HepG2 (cell line): Measurements from ENCODE around the gene ZNF491. TPM values are rescaled to one million over a fixed set of nuclear protein-coding genes. Genes with fewer than 3 reads are reported as not detected.

Experiments
- ASH2L ChIP-seq: fragments of 300-600, 200-600 bp; sonication (generic); IDR thresholded peaks from 2 replicates; pipeline ENCODE4 v1.7.0; 2017; ENCODE audit warnings: low read depth, mild to moderate bottlenecking, moderate library complexity, mixed read lengths, low read length; ENCODE audit not compliant: insufficient read length
- ATF1 ChIP-seq: IDR thresholded peaks from 2 replicates; pipeline ENCODE4 v1.6.1; 2016; ENCODE audit warnings: mild to moderate bottlenecking, control low read depth
- BORCS8-MEF2B ChIP-seq: sonication (generic); formaldehyde crosslinking; IDR thresholded peaks from 2 replicates; pipeline ENCODE4 v1.8.0; 2022; ENCODE audit warnings: mild to moderate bottlenecking, missing genetic modification reagents
- EED ChIP-seq: sonication (generic); formaldehyde crosslinking; IDR thresholded peaks from 2 replicates; pipeline ENCODE4 v1.5.0; 2020; ENCODE audit warnings: mild to moderate bottlenecking, missing genetic modification reagents
- HES4 ChIP-seq: sonication (generic); formaldehyde crosslinking; IDR thresholded peaks from 2 replicates; pipeline ENCODE4 v1.9.0; 2021; ENCODE audit warnings: mild to moderate bottlenecking, missing genetic modification reagents, borderline replicate concordance
- KDM1A ChIP-seq: IDR thresholded peaks from 2 replicates; pipeline ENCODE4 v1.6.1; 2016; ENCODE audit warnings: missing compliant biosample characterization
- MIER2 ChIP-seq: IDR thresholded peaks from 2 replicates; pipeline ENCODE4 v1.6.1; 2016; ENCODE audit warnings: missing biosample characterization, missing genetic modification reagents
- NCOA1 ChIP-seq: sonication (generic); formaldehyde crosslinking; IDR thresholded peaks from 2 replicates; pipeline ENCODE4 v1.9.0; 2021; ENCODE audit warnings: missing genetic modification reagents
- NFATC3 ChIP-seq: sonication (generic); formaldehyde crosslinking; IDR thresholded peaks from 2 replicates; pipeline ENCODE4 v1.5.1; 2020; ENCODE audit warnings: mild to moderate bottlenecking, missing genetic modification reagents
- NR2F2 ChIP-seq: IDR thresholded peaks from 2 replicates; pipeline ENCODE4 v1.6.1; 2012; ENCODE audit warnings: low read depth, inconsistent platforms, borderline replicate concordance
- NR2F6 ChIP-seq, 2 experiments: IDR thresholded peaks; 2 replicates each; pipeline ENCODE4 v1.6.1; 2016; ENCODE audit warnings: antibody characterized with exemption in 1 of 2, mild to moderate bottlenecking in 1 of 2
- PCBP1 ChIP-seq: fragments of 200-400 bp; formaldehyde crosslinking; IDR thresholded peaks from 2 replicates; pipeline ENCODE4 v1.6.1; 2017; ENCODE audit warnings: mild to moderate bottlenecking, low read depth, low read length, borderline replicate concordance
- TP53 ChIP-seq: sonication (generic); formaldehyde crosslinking; conservative IDR thresholded peaks from 2 replicates; pipeline ENCODE4 v1.4.0; 2020; ENCODE audit warnings: missing genetic modification reagents
- ZFP82 ChIP-seq: sonication (generic); formaldehyde crosslinking; IDR thresholded peaks from 2 replicates; pipeline ENCODE4 v1.5.1; 2020; ENCODE audit warnings: mild to moderate bottlenecking, missing genetic modification reagents, borderline replicate concordance
- ZNF317 ChIP-seq: sonication (generic); formaldehyde crosslinking; IDR thresholded peaks from 2 replicates; pipeline ENCODE4 v1.5.0; 2020; ENCODE audit warnings: mild to moderate bottlenecking, missing genetic modification reagents
- ZNF547 ChIP-seq: sonication (generic); formaldehyde crosslinking; IDR thresholded peaks from 2 replicates; pipeline ENCODE4 v1.5.1; 2020; ENCODE audit warnings: mild to moderate bottlenecking, missing genetic modification reagents
- ZNF614 ChIP-seq: IDR thresholded peaks from 2 replicates; pipeline ENCODE4 v1.6.1; 2018; ENCODE audit warnings: missing biosample characterization, missing genetic modification reagents, inconsistent platforms, borderline replicate concordance
- ZNF720 ChIP-seq: sonication (generic); formaldehyde crosslinking; IDR thresholded peaks from 2 replicates; pipeline ENCODE4 v1.4.0; 2020; ENCODE audit warnings: missing genetic modification reagents
- ZNF781 ChIP-seq: sonication (generic); formaldehyde crosslinking; IDR thresholded peaks from 2 replicates; pipeline ENCODE4 v1.5.1; 2020; ENCODE audit warnings: borderline replicate concordance, mild to moderate bottlenecking, missing genetic modification reagents; ENCODE audit errors: not compliant biosample characterization
- ZNF878 ChIP-seq: sonication (generic); formaldehyde crosslinking; IDR thresholded peaks from 2 replicates; pipeline ENCODE4 v1.8.1; 2023; ENCODE audit warnings: mild to moderate bottlenecking, missing genetic modification reagents, moderate library complexity
- ZNF879 ChIP-seq: sonication (generic); formaldehyde crosslinking; IDR thresholded peaks from 2 replicates; pipeline ENCODE4 v1.8.1; 2023; ENCODE audit warnings: missing genetic modification reagents
- polyA plus RNA-seq, 8 experiments: library from polyadenylated mRNA; depleted of rRNA in 3 of 8; stranded (reverse) in 7 of 8; unstranded in 1 of 8; fragments of >200 nt; fragmentation: Illumina TruSeq in 4 of 8; extraction: Trizol in 4 of 8; gene quantifications; 2 replicates each; pipeline versions ENCODE4 v1.2.1 to v1.2.3, GENCODE V29; 2011 to 2016; ENCODE audit warnings: low read depth in 4 of 8, missing spikeins in 1 of 8, mixed read lengths in 1 of 8; ENCODE audit not compliant: insufficient read depth in 1 of 8
- total RNA-seq, 5 experiments: library from RNA; depleted of rRNA; stranded (reverse); fragments of >200 nt; fragmentation: Illumina TruSeq; extraction: Trizol; gene quantifications; 2 replicates each; pipeline ENCODE4 v1.2.3, GENCODE V29; 2016; ENCODE audit warnings: low read depth in 1 of 5
- TF ChIP-seq, protein P1 (sequence below): sonication (generic); formaldehyde crosslinking; IDR thresholded peaks from 2 replicates; pipeline ENCODE4 v1.8.0; 2022; ENCODE audit warnings: mild to moderate bottlenecking, missing genetic modification reagents, moderate library complexity
- TF ChIP-seq, protein P2 (sequence below): sonication (generic); formaldehyde crosslinking; IDR thresholded peaks from 2 replicates; pipeline ENCODE4 v1.5.1; 2020; ENCODE audit warnings: mild to moderate bottlenecking, missing genetic modification reagents, moderate library complexity
- TF ChIP-seq, protein P3 (sequence below): sonication (generic); IDR thresholded peaks from 2 replicates; pipeline ENCODE4 v1.6.1; 2016; ENCODE audit warnings: low read depth, borderline replicate concordance
- TF ChIP-seq, protein P4 (sequence below): IDR thresholded peaks from 2 replicates; pipeline ENCODE4 v1.6.1; 2016; ENCODE audit warnings: low read depth, borderline replicate concordance

Gene ZNF491
- total and polyA plus RNA-seq, 2 of the 13 experiments (the other 11 are each of a cell fraction or from before 2014, with no cell fraction given) = 0.57 to 2.2 TPM

DNA sequence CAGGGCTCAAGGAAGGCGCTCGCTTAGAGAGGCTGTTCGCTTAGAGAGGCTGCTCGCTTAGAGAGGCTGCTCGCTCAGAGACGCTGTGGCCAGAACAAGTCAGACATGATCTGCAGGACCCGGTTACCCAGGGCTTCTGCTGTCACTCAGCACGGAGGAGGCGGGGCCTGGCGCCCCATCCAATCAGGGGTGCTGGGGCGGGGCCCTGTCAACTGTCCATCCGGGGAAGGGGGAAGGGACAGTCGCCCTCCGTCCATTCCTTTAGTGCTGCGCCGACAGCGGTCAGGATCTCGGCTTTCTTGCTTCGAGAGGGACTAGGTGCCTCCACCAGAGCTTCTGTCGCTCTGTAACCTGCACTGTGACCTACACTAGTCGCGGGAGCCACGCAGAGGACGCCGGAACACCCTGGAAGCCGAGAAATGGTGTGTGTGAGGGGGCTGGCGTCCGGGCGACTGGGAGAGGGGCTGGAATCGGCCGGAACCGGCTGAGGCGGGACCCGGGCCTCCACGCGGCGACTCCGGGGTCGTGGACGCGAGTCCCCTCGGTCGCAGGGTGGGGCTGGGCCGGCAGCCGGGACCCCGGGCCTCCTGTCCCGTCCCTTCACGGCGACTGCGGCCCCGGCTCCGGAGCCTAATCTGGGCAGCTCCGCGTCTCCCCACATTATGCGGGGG, 15.8 kb downstream of the ZNF491 start, which contains the start of gene ZNF440 (continued):
- TF ChIP-seq, protein P1, sequence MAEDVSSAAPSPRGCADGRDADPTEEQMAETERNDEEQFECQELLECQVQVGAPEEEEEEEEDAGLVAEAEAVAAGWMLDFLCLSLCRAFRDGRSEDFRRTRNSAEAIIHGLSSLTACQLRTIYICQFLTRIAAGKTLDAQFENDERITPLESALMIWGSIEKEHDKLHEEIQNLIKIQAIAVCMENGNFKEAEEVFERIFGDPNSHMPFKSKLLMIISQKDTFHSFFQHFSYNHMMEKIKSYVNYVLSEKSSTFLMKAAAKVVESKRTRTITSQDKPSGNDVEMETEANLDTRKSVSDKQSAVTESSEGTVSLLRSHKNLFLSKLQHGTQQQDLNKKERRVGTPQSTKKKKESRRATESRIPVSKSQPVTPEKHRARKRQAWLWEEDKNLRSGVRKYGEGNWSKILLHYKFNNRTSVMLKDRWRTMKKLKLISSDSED (CRISPR knock-in tag) = 0 out of 2 replicates have a peak, but pooled peaks have one; percentile 19
- TF ChIP-seq MIER2 (CRISPR knock-in tag) = peak; percentile 73
- TF ChIP-seq ZNF781 = peak; percentile 23
- TF ChIP-seq NCOA1 = no peak
- TF ChIP-seq ZNF879 (CRISPR knock-in tag) = peak; percentile 76; the same call in 1 of the 2 replicates
- TF ChIP-seq NR2F2 = no peak
- TF ChIP-seq, protein P2, sequence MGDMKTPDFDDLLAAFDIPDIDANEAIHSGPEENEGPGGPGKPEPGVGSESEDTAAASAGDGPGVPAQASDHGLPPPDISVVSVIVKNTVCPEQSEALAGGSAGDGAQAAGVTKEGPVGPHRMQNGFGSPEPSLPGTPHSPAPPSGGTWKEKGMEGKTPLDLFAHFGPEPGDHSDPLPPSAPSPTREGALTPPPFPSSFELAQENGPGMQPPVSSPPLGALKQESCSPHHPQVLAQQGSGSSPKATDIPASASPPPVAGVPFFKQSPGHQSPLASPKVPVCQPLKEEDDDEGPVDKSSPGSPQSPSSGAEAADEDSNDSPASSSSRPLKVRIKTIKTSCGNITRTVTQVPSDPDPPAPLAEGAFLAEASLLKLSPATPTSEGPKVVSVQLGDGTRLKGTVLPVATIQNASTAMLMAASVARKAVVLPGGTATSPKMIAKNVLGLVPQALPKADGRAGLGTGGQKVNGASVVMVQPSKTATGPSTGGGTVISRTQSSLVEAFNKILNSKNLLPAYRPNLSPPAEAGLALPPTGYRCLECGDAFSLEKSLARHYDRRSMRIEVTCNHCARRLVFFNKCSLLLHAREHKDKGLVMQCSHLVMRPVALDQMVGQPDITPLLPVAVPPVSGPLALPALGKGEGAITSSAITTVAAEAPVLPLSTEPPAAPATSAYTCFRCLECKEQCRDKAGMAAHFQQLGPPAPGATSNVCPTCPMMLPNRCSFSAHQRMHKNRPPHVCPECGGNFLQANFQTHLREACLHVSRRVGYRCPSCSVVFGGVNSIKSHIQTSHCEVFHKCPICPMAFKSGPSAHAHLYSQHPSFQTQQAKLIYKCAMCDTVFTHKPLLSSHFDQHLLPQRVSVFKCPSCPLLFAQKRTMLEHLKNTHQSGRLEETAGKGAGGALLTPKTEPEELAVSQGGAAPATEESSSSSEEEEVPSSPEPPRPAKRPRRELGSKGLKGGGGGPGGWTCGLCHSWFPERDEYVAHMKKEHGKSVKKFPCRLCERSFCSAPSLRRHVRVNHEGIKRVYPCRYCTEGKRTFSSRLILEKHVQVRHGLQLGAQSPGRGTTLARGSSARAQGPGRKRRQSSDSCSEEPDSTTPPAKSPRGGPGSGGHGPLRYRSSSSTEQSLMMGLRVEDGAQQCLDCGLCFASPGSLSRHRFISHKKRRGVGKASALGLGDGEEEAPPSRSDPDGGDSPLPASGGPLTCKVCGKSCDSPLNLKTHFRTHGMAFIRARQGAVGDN (CRISPR knock-in tag) = peak; percentile 81
- 0 out of 2 replicates have a peak, but pooled peaks have one; percentile 60 for TF ChIP-seq NFATC3 (CRISPR knock-in tag)
- TF ChIP-seq EED (CRISPR knock-in tag) = 0 out of 2 replicates have a peak, but pooled peaks have one; percentile 69
- TF ChIP-seq ZNF878 = peak; percentile 96; the same call in 1 of the 2 replicates
- TF ChIP-seq ZNF614 (CRISPR knock-in tag) = peak; percentile 40; the same call in 1 of the 2 replicates
- TF ChIP-seq ZFP82 (CRISPR knock-in tag) = no peak
- 0 out of 2 replicates have a peak, but pooled peaks have one; percentile 68 for TF ChIP-seq ZNF317 (CRISPR knock-in tag)
- peak; percentile 84; the same call in 1 of the 2 replicates for TF ChIP-seq ZNF547 (CRISPR knock-in tag)
- TF ChIP-seq PCBP1 = no peak
- TF ChIP-seq, protein P3, sequence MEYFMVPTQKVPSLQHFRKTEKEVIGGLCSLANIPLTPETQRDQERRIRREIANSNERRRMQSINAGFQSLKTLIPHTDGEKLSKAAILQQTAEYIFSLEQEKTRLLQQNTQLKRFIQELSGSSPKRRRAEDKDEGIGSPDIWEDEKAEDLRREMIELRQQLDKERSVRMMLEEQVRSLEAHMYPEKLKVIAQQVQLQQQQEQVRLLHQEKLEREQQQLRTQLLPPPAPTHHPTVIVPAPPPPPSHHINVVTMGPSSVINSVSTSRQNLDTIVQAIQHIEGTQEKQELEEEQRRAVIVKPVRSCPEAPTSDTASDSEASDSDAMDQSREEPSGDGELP = no peak
- no peak for TF ChIP-seq ATF1 (CRISPR knock-in tag)
- TF ChIP-seq ZNF720 = no peak
- peak; percentile 74 for TF ChIP-seq ASH2L
- TF ChIP-seq NR2F6 (IDR thresholded peaks at IDR 0.05) = no peak
- 0 out of 2 replicates have a peak, but pooled peaks have one; percentile 34 for TF ChIP-seq NR2F6 (CRISPR knock-in tag; IDR thresholded peaks at IDR 0.05)
- TF ChIP-seq TP53 (CRISPR knock-in tag) = no peak
- TF ChIP-seq KDM1A = no peak
- TF ChIP-seq HES4 (CRISPR knock-in tag) = peak; percentile 74
- TF ChIP-seq, protein P4, sequence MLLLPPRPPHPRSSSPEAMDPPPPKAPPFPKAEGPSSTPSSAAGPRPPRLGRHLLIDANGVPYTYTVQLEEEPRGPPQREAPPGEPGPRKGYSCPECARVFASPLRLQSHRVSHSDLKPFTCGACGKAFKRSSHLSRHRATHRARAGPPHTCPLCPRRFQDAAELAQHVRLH (CRISPR knock-in tag) = 0 out of 2 replicates have a peak, but pooled peaks have one; percentile 65
- no peak for TF ChIP-seq BORCS8-MEF2B
